ENCODE measurements around the gene CCDC85C. TPM values are rescaled to one million over a fixed set of nuclear protein-coding genes. Genes with fewer than 3 reads are reported as not detected.
A peak's percentile ranks its signal among the peaks of the same experiment; 100 is the strongest.

The CCDC85C gene
- total and polyA plus RNA-seq, 2 donors, result 4.6 to 7.9 TPM

DNA sequence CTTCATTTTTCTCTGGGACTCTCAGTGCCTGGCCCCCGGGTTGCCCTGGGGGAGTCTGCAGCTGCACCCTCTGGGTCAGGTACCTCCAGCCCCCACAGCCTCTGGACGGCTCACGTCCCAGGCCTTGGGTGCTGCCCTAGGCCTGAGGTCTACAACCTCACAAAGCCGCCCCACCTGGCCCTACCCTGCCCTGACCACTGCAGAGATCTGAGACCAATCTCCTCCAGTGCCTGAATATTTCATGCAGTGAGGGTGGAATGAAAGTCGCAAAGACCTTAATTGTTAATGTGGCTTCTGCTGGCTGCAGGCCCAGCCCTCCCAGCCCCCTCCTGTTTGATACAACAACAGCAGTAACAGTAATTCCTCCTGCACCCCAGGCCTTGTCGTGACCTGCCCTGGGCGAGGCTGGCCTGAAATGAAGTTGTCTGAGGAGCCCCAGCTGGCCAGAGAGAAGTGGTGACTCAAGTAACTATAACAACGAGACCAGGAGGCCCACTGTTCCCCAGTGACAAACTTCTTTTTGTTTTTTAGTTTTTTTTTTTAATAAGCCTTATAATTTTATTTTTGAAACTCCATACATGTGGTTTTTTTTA is 8.8 kb upstream of the CCDC85C start:
- H3K27ac ChIP-seq (ENCODE audit: low read depth in 1 of 2, low read length in 1 of 2), result no peak overlapping the region
- no peak for DNase-seq (ENCODE audit: low read depth in 6 of 9, low spot score in 9 of 9)
- H3K27me3 ChIP-seq (ENCODE audit: control insufficient read depth in 2 of 2, insufficient read depth in 1 of 2, low read length in 1 of 2), result peaks cover 5 to 29% of the 10 kb centered on the region in 2 donors
- no peaks in the 10 kb centered on the region for H3K9me3 ChIP-seq (ENCODE audit: control insufficient read depth in 2 of 2, insufficient read depth in 1 of 2, low read length in 1 of 2)
- 93% methylated on average over 8 of the region's 8 CpGs for WGBS
- H3K4me3 ChIP-seq (ENCODE audit: low read length in 2 of 2), result no peak overlapping the region
- no peaks in the 10 kb centered on the region for H3K4me1 ChIP-seq (ENCODE audit: control insufficient read depth in 2 of 2, insufficient read depth in 2 of 2, low read length in 2 of 2)
- no peaks in the 10 kb centered on the region for H3K36me3 ChIP-seq (ENCODE audit: control insufficient read depth in 2 of 2, insufficient read depth in 2 of 2, low read length in 1 of 2)

DNA sequence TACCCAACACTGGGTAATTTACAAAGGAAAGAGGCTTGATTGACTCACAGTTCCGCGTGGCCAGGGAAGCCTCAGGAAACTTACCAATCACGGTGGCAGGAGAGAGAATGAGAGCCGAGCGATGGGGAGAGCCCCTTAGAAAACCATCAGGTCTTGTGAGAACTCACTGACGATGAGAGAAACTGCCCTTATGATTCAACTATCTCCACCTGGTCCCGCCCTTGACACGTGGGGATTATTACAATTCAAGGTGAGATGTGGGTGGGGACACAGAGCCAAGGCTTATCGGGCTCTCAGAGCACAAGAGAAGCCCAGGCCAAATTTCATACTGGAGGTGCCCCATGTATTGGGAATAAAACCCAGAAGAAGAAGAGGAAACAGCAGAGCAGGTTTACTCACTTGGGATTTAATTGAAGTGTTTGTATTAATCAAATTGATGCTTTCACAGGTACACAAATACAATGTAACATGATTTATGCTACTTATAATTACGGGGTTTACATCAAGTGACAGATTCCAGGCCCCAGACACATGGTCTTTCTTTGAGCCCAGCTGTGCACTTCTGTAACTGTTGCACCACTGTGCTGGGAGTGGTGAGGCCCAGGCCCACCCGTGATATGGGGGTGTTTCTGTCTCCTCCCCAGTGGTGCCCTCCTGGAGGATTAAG is 8.2 kb upstream of the CCDC85C start:
- H3K4me3 ChIP-seq (ENCODE audit: low read length in 2 of 2), result no peak overlapping the region
- 86% methylated on average over 11 of the region's 11 CpGs for WGBS
- no peak for DNase-seq (ENCODE audit: low read depth in 6 of 9, low spot score in 9 of 9)
- H3K9me3 ChIP-seq (ENCODE audit: control insufficient read depth in 2 of 2, insufficient read depth in 1 of 2, low read length in 1 of 2), result no peaks in the 10 kb centered on the region
- no peak overlapping the region for H3K27ac ChIP-seq (ENCODE audit: low read depth in 1 of 2, low read length in 1 of 2)
- peaks cover 5 to 25% of the 10 kb centered on the region in 2 donors for H3K27me3 ChIP-seq (ENCODE audit: control insufficient read depth in 2 of 2, insufficient read depth in 1 of 2, low read length in 1 of 2)
- H3K36me3 ChIP-seq (ENCODE audit: control insufficient read depth in 2 of 2, insufficient read depth in 2 of 2, low read length in 1 of 2), result peaks cover 0 to 1% of the 10 kb centered on the region in 2 donors
- no peaks in the 10 kb centered on the region for H3K4me1 ChIP-seq (ENCODE audit: control insufficient read depth in 2 of 2, insufficient read depth in 2 of 2, low read length in 2 of 2)

DNA sequence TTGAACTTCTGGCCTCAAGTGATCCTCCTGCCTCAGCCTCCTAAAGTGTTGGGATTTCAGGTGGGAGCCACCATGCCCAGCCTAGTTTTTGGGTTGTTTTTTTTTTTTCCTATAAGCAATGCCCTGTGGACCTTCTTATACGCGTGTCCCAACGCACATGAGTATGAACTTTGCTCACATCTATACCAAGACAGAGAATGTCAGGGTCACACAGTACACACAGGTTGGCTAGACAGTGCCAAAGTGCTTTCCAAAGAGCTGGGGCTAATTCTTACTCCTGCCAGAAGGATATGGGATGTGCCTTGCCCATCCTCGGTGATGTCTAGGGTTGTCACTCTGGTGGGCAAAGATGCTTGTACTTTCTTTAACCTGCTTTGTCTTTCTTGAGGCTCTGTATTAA is 7.6 kb upstream of the CCDC85C start:
- no peak overlapping the region for H3K27ac ChIP-seq (ENCODE audit: low read depth in 1 of 2, low read length in 1 of 2)
- peaks cover 0 to 4% of the 10 kb centered on the region in 2 donors for H3K36me3 ChIP-seq (ENCODE audit: control insufficient read depth in 2 of 2, insufficient read depth in 2 of 2, low read length in 1 of 2)
- H3K4me1 ChIP-seq (ENCODE audit: control insufficient read depth in 2 of 2, insufficient read depth in 2 of 2, low read length in 2 of 2), result no peaks in the 10 kb centered on the region
- H3K4me3 ChIP-seq (ENCODE audit: low read length in 2 of 2), result no peak overlapping the region
- 100% methylated on average over 4 of the region's 4 CpGs for WGBS
- H3K9me3 ChIP-seq (ENCODE audit: control insufficient read depth in 2 of 2, insufficient read depth in 1 of 2, low read length in 1 of 2), result no peaks in the 10 kb centered on the region
- DNase-seq (ENCODE audit: low read depth in 6 of 9, low spot score in 9 of 9), result no peak
- H3K27me3 ChIP-seq (ENCODE audit: control insufficient read depth in 2 of 2, insufficient read depth in 1 of 2, low read length in 1 of 2), result peaks cover 5 to 22% of the 10 kb centered on the region in 2 donors

DNA sequence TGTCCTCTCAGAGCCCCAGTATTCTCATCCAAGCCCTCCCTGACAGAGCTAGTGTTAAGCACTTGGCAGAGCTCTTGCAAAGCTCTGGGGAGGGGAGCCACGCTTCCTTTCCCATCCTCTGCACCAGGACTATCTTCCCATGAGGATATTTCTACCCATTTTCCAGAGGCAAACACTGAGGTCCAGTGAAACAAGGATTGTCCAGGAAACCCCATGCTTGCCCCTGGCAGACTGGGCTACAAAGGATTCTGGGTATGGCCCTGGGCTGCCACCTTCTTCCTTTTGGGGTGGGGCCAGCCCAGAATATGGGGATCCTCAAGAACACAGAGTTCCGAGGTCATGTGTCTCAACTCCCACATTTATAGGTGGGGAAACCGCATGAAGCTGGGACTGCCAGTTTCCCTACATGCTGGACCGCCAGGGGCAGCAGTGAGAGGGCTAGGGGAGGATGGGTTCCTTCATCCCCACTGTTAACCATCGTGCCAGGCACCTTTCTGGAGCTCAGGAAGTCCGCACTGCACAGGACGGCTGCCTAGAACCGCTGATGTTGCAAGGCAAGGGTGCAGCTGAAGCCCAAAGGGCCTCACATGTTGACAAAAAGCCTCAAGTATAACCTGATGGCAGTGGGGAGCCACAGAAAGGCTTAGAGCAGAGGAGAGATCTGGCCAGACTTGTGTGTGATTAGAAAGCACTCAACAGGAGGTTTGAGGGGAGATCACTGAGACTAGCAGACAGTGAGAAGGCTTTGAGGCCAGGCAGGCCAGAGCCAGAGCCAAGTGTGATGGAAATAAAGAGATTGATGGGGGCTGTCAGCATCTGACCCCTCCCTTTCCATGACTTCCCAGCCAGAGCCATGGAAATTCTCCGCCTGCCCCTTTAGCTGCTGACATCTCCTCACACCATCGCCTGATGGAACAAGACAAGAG is 5.5 kb upstream of the CCDC85C start:
- Histone ChIP-seq H3K9me3 (ENCODE audit: control insufficient read depth in 2 of 2, insufficient read depth in 1 of 2, low read length in 1 of 2) (peaks cover 0 to 9% of the 10 kb centered on the region in 2 donors), H3K4me3 (ENCODE audit: low read length in 2 of 2) (no peak overlapping the region), H3K4me1 (ENCODE audit: control insufficient read depth in 2 of 2, insufficient read depth in 2 of 2, low read length in 2 of 2) (peaks cover 9 to 14% of the 10 kb centered on the region in 2 donors), H3K27me3 (ENCODE audit: control insufficient read depth in 2 of 2, insufficient read depth in 1 of 2, low read length in 1 of 2) (peaks cover 0 to 29% of the 10 kb centered on the region in 2 donors), H3K27ac (ENCODE audit: low read depth in 1 of 2, low read length in 1 of 2) (no peak overlapping the region), H3K36me3 (ENCODE audit: control insufficient read depth in 2 of 2, insufficient read depth in 2 of 2, low read length in 1 of 2) (peaks cover 0 to 4% of the 10 kb centered on the region in 2 donors)
- 82% methylated on average over 10 of the region's 10 CpGs for WGBS
- DNase-seq (ENCODE audit: low read depth in 6 of 9, low spot score in 9 of 9), result no peak

DNA sequence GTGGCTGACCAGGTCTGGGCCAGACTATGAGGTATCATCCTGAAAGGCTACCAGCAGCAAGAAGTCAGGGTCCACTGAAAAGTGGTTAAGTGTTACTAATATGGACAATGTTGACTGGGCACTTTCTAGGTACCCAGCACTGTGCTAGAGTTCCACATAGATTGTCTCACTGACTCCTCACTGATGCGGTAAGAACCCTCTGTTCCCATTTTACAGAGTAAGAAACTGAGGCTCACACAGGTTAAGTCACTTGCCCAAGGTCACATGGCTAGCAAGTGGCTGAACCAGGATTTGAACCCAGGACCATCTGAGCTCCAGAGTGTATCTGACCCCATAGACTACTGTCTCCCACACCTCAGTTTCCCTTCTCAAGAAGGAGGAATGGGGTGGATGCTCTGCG is 4.6 kb upstream of the CCDC85C start:
- Histone ChIP-seq H3K9me3 (ENCODE audit: control insufficient read depth in 2 of 2, insufficient read depth in 1 of 2, low read length in 1 of 2) (peaks cover 0 to 9% of the 10 kb centered on the region in 2 donors), H3K36me3 (ENCODE audit: control insufficient read depth in 2 of 2, insufficient read depth in 2 of 2, low read length in 1 of 2) (peaks cover 0 to 4% of the 10 kb centered on the region in 2 donors), H3K27me3 (ENCODE audit: control insufficient read depth in 2 of 2, insufficient read depth in 1 of 2, low read length in 1 of 2) (peaks cover 0 to 28% of the 10 kb centered on the region in 2 donors), H3K27ac (ENCODE audit: low read depth in 1 of 2, low read length in 1 of 2) (no peak overlapping the region), H3K4me3 (ENCODE audit: low read length in 2 of 2) (no peak overlapping the region), H3K4me1 (ENCODE audit: control insufficient read depth in 2 of 2, insufficient read depth in 2 of 2, low read length in 2 of 2) (peaks cover 9 to 14% of the 10 kb centered on the region in 2 donors)
- DNase-seq (ENCODE audit: low read depth in 6 of 9, low spot score in 9 of 9), result no peak
- WGBS, result 99% methylated on average over 2 of the region's 2 CpGs

DNA sequence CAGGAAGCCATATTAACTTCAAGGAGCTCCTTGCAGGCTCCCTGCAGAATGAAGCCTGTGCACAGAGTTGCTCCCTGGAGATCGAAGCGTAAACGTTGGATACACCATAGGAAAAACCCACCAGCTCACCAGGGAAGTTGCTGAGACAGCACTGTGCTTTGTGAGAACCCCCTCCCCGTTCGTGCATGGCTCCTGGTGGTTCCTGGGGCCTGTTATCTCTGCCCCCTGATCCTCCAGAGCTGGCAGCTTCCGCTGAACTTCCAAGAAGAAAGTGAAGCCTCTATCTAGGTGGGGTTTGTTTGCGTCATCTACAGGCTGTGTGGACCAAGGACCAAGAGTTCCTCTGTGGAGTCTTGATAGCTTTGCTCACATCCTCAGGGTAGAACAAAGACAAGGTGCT is 2.4 kb upstream of the CCDC85C start:
- 91% methylated on average over 7 of the region's 7 CpGs for WGBS

DNA sequence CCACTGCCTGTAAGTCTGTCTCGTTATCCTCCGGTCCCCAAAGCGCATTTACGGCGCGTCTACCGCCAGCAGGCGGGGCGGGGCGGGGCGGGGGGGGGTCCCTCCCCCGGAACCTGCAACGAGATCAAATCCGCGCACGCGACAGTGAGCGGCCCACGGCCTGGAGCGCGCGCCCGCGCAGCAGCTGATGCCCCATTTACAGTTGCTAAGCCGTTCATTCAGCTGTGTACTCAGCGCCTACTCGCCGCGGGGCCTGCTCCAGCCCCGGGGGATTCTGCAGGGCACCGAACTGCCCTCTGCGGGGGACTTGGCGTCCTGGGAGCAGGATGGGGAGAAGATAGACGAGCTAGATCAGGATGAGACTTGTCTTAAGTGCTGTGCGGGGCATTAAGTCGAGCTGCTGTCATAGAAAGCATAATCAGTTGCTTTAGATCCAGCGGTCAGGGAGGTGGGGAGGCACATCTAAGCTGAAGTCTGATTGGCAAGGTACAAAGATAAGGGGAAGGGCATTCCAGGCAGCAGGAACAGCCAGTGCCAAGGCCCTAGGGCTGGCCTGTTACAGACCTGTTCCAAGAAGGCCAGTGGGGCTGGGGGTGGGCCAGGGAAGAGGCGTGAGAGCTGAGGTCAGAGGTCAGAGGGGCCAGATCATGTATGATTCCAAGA is 1.4 kb upstream of the CCDC85C start:
- WGBS, result 5% methylated on average over 38 of the region's 38 CpGs
- peak; percentile 50 to 91 (median 76) for DNase-seq (ENCODE audit: low read depth in 6 of 9, low spot score in 9 of 9)
- peaks cover 1 to 9% of the 10 kb centered on the region in 2 donors for H3K9me3 ChIP-seq (ENCODE audit: control insufficient read depth in 2 of 2, insufficient read depth in 1 of 2, low read length in 1 of 2)

More for the DNA sequence above, 2.4 kb upstream of the CCDC85C start:
- Histone ChIP-seq H3K27me3 (ENCODE audit: control insufficient read depth in 2 of 2, insufficient read depth in 1 of 2, low read length in 1 of 2) (peaks cover 12 to 48% of the 10 kb centered on the region in 2 donors), H3K36me3 (ENCODE audit: control insufficient read depth in 2 of 2, insufficient read depth in 2 of 2, low read length in 1 of 2) (peaks cover 0 to 4% of the 10 kb centered on the region in 2 donors), H3K27ac (ENCODE audit: low read depth in 1 of 2, low read length in 1 of 2) (no peak overlapping the region), H3K9me3 (ENCODE audit: control insufficient read depth in 2 of 2, insufficient read depth in 1 of 2, low read length in 1 of 2) (peaks cover 1 to 9% of the 10 kb centered on the region in 2 donors), H3K4me3 (ENCODE audit: low read length in 2 of 2) (no peak overlapping the region), H3K4me1 (ENCODE audit: control insufficient read depth in 2 of 2, insufficient read depth in 2 of 2, low read length in 2 of 2) (peaks cover 22 to 27% of the 10 kb centered on the region in 2 donors)
- no peak for DNase-seq (ENCODE audit: low read depth in 6 of 9, low spot score in 9 of 9)

DNA sequence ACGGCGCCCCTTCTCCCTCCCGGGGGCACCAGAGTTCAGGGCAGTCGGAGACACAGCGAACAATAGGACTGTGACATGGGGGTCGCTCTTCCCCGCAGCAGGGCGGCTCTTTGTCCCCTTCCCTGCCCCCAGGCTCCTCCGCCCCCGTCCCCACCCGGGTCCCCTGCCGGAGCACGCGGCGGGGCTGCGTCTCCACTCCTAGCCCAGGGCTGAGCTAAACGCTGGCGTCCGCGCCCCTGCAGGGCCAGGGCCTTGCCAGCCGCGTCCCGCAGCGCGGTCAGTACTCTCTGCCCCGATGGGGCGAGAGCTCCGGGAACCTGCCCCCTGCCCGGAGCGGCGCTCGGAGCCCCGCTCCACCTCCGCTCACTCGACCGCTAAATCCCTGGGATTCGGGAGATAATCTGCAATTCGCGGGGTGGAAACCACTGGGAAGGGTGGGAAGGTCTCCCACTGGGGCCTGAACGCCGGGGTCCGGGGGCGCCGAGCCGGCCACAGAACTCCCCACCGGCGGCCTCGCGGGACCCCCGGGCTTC is 825 bp upstream of the CCDC85C start:
- Histone ChIP-seq H3K4me3 (ENCODE audit: low read length in 2 of 2) (peak overlapping the region; percentile 69 to 86), H3K27ac (ENCODE audit: low read depth in 1 of 2, low read length in 1 of 2) (peak overlapping the region; percentile 82 to 95), H3K27me3 (ENCODE audit: control insufficient read depth in 2 of 2, insufficient read depth in 1 of 2, low read length in 1 of 2) (peaks cover 12 to 63% of the 10 kb centered on the region in 2 donors), H3K36me3 (ENCODE audit: control insufficient read depth in 2 of 2, insufficient read depth in 2 of 2, low read length in 1 of 2) (peaks cover 0 to 4% of the 10 kb centered on the region in 2 donors), H3K4me1 (ENCODE audit: control insufficient read depth in 2 of 2, insufficient read depth in 2 of 2, low read length in 2 of 2) (peaks cover 22 to 29% of the 10 kb centered on the region in 2 donors), H3K9me3 (ENCODE audit: control insufficient read depth in 2 of 2, insufficient read depth in 1 of 2, low read length in 1 of 2) (peaks cover 1 to 9% of the 10 kb centered on the region in 2 donors)
- peak in 2 of 9 donors; percentile 26 to 33 for DNase-seq (ENCODE audit: low read depth in 6 of 9, low spot score in 9 of 9)
- WGBS, result under 1% methylated on average over 50 of the region's 50 CpGs

More for the DNA sequence above, 1.4 kb upstream of the CCDC85C start:
- Histone ChIP-seq H3K36me3 (ENCODE audit: control insufficient read depth in 2 of 2, insufficient read depth in 2 of 2, low read length in 1 of 2) (peaks cover 0 to 4% of the 10 kb centered on the region in 2 donors), H3K27me3 (ENCODE audit: control insufficient read depth in 2 of 2, insufficient read depth in 1 of 2, low read length in 1 of 2) (peaks cover 12 to 57% of the 10 kb centered on the region in 2 donors), H3K27ac (ENCODE audit: low read depth in 1 of 2, low read length in 1 of 2) (peak overlapping the region; percentile 82 to 95), H3K4me1 (ENCODE audit: control insufficient read depth in 2 of 2, insufficient read depth in 2 of 2, low read length in 2 of 2) (peaks cover 22 to 29% of the 10 kb centered on the region in 2 donors), H3K4me3 (ENCODE audit: low read length in 2 of 2) (peak overlapping the region; percentile 69 to 86)
